HG03457 (cell line): ENCODE measurements around the gene FJX1.

ENCODE experiments used
- ATAC-seq: cut with Tn5 transposase; IDR thresholded peaks from one replicate; pipeline ENCODE4 v1.9.1; 2021; ENCODE audit warnings: moderate number of reproducible peaks; ENCODE audit not compliant: unreplicated experiment

FJX1 gene

DNA sequence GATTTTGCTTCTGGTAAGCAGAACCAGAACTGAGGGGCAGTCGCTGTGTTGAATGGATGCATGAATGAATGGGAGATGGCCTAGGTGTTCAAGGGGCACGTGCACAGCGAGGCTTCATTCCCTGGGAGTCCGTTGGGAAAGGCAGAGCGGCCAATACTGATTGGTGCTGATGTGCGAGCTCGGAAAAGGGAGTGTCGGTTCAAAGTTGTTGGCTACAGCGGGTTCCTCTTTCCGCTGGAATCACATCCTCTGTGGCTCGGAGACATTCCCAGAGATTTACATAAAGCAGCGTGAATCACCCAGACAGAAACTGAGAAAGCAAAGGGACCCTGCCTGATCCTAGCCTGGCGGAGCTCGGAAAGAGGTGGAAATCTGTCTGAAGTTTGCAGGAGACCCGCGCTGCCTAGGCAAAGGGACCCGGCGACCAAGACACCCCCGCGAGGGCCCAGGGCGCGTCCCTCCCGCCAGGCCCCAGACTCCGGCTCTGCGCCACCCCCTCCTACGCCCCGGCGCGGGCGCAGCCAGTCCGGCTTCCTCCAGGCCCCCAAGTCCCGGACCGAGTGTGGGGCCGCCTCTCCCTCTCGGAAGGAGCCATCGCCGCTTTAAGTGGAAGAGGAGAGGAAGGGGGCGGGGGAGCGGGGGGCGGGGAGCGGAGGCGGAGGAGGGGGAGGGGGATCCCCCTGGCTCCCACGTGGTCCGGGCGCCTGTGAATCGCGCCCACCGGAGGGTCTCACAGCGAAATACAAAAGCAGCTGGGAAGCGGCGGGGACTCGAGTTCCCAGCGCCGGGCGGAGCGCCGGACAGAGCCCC, at the start of gene FJX1:
Gene FJX1 (plus strand): TSS at position 774 of the 810 bp plus-strand sequence. CDS start 177 bp downstream, outside the sequence.
- ATAC-seq: peak; percentile 8

DNA sequence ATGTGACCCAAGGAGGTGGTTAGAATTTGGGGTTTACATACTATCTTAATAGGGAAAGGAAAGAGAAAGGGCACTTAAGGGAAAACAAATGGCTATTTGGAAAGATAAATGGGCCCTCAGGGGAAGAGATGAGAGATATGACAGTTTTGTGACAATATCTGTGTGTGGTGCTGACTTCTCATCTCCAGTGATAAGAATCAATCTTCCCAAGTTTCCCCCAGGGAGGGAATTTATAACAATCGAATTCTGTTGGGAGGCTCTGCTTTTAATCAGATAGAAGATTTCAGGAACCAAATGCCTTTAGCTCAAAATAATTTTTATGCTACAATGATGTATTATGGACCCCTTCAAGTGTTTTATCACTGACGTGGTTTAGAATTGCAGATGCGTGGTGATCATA, 46.6 kb upstream of the FJX1 start:
- ATAC-seq: no peak

- no peak for ATAC-seq
These were observed 38.5 kb upstream of the FJX1 start for GRCh38 chr11:35579557-35580396.

DNA sequence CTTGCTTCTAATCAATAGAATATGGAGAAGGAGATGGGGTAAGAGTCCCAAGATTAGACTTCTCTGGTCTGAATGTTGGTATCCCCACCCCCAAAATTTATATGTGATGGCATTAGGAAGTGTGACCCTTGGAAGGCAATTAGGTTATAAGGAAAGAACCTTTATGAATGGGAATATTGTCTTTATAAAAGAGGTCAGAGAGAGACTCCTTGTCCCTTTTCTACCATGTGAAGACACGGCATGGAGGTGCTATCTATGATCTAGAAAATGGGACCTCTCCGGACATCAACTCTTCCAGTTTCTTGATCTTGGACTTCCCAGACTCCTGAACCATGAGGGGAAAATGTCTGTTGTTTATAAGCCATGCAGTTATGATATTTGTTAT, 37.9 kb upstream of the FJX1 start:
- ATAC-seq: no peak

DNA sequence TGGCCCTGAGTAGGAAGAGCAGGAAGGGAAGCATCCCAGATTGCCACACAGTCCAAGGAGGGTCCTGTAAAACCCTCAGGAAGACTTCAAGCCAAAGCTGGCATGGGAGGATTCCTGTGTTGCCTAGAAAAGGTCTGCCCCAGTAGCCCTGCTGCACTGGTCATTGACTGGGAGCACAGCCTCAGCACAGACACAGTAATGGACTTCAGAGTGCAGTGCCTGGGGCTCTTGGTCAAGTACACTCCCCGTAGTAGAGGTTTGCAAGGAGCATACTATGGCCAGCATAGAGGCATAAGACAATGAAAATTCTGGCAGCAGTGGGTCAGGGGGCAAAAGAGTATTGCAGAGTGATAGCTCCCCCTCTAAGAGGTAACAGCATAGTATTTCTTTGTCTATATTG, 36.2 kb upstream of the FJX1 start:
- no peak for ATAC-seq

DNA sequence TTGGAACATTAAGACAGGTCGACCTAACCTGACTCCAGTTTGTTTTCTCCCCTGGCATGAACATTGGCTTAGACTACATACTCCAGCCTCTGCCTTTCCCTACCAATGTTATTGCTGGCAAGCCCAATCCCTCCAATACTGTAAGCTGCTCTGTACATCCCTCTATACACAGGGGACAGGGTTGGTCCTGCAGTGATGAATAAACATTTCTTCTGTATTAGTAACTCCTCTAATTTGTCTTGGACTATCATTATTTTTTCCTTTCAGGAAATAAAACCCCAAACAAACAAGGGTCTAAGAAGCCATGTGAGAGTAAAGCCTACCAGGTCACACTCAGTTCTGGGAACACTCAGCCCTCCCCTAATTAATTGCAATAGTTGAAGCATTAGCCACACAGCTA, 35.1 kb upstream of the FJX1 start:
- no peak for ATAC-seq

DNA sequence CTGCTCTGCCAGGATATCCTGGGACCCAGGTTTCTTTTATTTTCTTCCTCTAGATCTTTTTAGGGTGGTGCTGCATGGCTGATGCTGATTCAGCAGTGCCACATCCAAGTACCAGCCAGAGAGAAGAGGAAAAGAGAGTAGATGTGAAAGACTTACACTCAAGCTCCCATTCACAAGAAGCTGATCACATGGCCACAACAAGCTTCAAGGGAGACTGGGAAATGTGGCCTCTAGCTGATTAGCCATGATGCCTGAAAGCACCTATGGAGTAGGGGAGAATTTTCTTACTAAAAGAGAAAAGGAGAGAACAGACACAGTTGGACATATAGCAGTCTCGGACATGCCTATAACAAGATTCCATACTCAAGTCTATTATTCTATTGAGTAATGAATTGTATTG, 34.4 kb upstream of the FJX1 start:
- no peak for ATAC-seq

GRCh38 chr11:35584321-35584720, 33.9 kb upstream of the FJX1 start:
- no peak for ATAC-seq

GRCh38 chr11:35585416-35585815, 32.8 kb upstream of the FJX1 start:
- no peak for ATAC-seq

DNA sequence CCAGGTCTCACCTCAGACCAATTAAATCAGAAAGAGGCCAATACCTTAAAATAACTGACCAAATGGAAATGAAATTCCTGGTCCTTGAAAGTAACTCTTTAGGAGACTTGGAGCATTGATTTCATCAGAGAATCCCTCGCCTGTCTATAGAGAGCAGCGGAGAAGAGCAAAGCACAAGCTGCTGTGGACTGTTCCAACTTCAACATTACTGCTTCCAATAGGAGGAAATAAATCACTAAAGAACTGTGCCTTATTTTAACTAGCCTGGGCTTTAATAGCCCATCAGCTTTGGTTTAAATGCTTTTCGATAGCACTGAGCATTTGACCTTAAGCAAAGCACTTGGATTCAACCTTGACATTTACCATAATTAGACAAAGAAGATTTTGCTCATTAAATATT, 32.0 kb upstream of the FJX1 start:
- no peak for ATAC-seq

GRCh38 chr11:35587972-35588371, 30.3 kb upstream of the FJX1 start:
- ATAC-seq: no peak

DNA sequence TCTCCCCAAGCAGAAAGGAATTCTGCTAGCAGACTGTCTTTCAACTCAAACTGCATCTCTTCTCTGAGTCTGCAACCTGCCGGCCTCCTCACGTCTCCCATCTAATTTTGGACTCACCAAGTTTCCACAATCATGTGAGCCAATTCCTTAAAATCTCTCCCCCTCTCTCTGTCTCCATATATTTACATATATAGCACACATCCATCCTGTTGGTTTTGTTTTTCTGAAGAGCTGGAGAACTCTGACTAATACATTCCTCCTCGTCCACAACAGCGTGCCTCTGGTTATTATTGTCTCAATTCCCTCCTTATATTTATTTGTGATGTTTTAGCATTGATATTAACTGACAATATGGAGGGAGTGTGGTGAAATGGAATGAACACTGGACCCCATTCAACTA, 29.6 kb upstream of the FJX1 start:
- no peak for ATAC-seq

DNA sequence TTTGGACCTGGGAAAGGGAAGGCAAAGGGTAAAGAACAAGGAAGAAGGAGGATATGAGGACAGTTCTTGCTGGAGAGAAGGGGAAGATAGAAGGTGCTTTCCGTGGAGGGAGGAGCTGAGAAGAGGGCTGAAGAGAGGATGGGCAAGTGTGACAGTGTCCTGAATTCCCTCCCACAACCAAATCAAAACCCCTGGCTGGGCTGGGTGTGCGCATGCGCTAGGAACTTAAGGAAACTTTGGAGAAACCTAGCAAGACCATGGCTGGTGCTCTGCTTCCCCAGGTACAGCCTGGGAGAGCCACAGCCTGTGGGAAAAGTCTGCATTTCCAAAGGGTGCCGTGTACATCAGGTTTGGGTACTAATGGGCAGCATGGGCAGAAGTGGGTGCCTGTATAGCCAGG, 29.0 kb upstream of the FJX1 start:
- no peak for ATAC-seq

GRCh38 chr11:35590412-35590811, 27.8 kb upstream of the FJX1 start:
- no peak for ATAC-seq

- ATAC-seq: no peak
These were observed 25.1 kb upstream of the FJX1 start for GRCh38 chr11:35593143-35593542.

DNA sequence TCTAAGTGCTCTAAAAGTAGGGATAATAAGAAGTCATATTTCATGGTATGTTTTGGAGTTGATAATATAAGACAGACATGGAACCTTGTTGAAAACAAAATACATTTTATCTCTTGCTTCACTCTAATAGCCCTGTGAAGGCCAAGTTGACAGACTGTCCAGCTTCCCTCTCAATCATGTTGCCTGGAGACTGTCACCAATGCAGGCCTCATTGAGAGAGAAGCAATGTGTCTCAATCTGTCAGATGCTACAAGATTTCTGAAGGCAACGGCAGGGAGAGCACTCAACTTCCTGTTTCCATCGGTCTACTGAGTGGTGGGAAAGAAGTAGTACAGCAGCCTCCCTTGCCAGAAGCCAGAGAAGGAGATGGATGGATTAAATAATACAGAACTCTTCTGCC, 23.6 kb upstream of the FJX1 start:
- no peak for ATAC-seq

- peak; percentile 68 for ATAC-seq
These were observed 19.8 kb upstream of the FJX1 start for GRCh38 chr11:35598254-35599125.

GRCh38 chr11:35600331-35600838, 17.9 kb upstream of the FJX1 start:
- ATAC-seq: no peak

DNA sequence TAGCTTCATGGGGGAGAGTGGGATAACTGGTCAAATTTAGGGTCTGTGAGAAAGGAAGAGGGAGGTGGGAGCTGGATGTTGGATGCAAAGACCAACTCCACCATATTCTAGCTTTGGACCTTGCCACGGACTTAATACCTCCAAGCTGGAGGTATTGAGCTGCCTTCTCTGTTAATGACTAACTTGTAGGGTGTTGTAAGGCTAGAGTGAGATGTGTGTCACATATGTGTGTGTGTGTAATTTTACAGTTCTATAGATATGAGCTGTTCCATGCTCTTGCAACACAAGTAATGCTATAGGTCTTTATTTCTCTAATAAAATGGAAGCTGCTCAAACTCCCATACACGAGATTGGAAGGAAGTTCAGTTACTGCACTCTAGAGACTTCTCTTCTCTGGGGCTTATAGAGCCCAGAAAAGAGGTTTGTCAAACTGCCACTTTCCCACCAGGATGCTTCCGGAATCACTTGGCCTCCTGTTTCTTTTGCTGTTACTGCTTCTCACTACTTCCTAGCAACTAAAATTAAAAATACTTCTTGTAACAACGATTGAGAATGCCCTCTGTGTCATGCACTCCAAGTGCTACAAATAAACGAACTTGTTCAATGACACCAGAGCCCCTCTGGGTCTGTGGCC, 16.0 kb upstream of the FJX1 start:
- ATAC-seq: no peak

DNA sequence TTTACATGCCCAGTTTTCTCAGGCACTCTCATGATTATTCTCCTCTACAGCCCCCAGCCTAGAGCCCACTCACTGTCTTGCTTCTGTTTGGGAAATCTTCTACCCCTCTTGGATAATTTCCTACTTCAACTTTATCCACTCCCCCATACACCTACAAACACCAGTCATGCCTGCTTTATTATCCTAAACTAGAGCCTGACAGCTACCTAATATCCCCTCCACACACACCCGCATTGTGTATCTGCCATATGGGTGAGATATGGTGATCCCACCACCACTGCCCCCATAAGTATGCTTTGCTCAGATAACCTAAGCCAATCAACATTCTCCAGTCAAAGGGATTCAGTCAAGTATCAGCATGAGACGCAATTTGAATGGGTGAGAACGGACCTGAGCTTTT, 15.3 kb upstream of the FJX1 start:
- no peak for ATAC-seq

DNA sequence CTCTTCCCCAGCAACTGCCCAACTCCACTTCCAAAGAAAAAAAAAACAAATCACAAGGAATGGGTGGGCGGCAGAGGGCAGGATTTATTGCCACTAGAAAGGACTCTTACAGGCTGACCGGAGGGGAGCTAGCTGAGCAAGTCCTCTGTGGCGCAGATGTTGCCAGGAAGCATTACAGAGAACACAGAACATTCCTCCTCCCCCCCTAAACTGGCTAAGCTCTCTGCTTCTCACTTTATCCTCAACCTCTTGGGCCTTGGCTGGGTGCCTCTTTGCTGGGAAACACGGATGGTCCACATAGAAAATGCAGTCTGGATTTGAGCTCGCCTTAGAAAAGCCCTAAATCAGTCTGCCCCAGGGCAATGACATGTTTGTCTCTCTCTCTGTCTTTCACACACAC, 12.6 kb upstream of the FJX1 start:
- ATAC-seq: no peak
